ENCODE results near the gene TYSND1.

DNA sequence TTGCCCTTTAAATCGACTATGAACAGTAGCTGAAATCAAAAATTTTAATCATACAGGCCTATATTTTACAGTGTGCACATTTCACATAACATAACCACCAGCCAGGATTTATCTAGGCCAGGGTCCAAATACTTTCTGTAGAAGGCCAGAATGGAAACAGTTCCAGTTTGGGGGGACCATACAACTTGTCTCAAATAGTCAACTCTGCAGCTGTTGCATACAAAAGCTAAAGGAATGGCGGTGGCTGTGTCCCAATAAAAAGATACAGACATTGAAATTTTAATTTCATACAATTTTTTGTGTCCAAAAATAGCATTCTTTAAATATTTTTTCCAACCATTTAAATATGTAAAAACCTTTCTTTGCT, 742 bp upstream of the TYSND1 start:
- TF ChIP-seq CTCF (IDR thresholded peaks at IDR 0.05) = no peak
- no peak for TF ChIP-seq POLR2A (IDR thresholded peaks at IDR 0.05)

Data from body of pancreas (tissue), 4 donors.